Nucleus accumbens (tissue), 56 donors: ENCODE data around the gene FBXL16.

Experiments used
- DNase-seq, 56 donors: peaks; one replicate each; lab custom pipeline; 2025; lab: John Stamatoyannopoulos, UW

Gene FBXL16

GRCh38 chr16:679814-680624 is 25.6 kb downstream of the FBXL16 start, which contains the start of gene STUB1:
Gene STUB1, plus strand, starts transcription at chr16:680410. Its CDS starts 116 bp downstream, at chr16:680526.
- DNase-seq = peak; percentile 50 to 97 (median 90)

- peak in 43 of 56 donors; percentile 32 to 79 (median 64) for DNase-seq
These were observed 26.5 kb downstream of the FBXL16 start for GRCh38 chr16:678858-679813.

GRCh38 chr16:678209-678857 is 27.3 kb downstream of the FBXL16 start:
- no peak for DNase-seq

DNA sequence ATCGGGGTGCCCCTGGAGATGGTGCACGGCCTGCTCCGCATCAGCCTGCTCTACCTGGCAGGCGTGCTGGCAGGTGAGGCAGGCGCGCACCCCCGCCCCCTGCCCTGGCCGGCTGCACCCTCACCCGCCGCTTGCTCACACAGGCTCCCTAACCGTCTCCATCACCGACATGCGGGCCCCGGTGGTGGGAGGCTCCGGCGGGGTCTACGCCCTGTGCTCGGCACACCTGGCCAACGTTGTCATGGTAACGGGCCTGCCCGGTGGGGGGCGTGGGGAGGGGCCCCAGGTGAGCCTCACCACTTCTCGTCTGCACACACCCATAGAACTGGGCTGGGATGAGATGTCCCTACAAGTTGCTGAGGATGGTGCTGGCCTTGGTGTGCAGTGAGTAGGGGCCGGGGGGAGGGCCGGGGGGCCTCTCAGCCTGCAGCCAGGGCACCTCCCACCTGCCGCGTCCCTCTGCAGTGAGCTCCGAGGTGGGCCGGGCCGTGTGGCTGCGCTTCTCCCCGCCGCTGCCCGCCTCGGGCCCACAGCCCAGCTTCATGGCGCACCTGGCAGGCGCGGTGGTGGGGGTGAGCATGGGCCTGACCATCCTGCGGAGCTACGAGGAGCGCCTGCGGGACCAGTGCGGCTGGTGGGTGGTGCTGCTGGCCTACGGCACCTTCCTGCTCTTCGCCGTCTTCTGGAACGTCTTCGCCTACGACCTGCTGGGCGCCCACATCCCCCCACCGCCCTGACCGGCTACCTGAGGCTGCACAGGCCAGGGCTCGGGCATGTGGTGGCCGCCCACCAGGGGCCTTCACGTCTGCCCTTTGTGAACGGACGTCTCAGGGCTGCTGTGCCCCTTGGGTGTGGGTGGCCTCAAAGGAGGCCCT is 28.0 kb downstream of the FBXL16 start:
- no peak for DNase-seq

DNA sequence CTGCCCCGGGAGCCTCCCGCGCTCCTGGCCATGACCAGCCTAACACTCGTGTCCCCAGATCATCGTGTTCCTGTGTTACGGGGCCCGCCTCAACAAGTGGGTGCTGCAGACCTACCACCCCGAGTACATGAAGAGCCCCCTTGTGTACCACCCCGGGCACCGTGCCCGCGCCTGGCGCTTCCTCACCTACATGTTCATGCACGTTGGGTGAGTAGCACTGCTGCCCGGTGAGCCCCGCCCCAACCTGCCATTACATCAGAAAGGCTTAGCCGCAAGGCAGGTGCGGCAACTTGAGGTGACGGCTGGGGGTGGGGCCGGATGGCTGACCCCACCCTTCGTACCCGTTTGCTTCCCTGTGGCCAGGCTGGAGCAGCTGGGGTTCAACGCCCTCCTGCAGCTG is 28.7 kb downstream of the FBXL16 start:
- no peak for DNase-seq

- DNase-seq = no peak
These were observed 29.1 kb downstream of the FBXL16 start for GRCh38 chr16:676565-676902.

DNA sequence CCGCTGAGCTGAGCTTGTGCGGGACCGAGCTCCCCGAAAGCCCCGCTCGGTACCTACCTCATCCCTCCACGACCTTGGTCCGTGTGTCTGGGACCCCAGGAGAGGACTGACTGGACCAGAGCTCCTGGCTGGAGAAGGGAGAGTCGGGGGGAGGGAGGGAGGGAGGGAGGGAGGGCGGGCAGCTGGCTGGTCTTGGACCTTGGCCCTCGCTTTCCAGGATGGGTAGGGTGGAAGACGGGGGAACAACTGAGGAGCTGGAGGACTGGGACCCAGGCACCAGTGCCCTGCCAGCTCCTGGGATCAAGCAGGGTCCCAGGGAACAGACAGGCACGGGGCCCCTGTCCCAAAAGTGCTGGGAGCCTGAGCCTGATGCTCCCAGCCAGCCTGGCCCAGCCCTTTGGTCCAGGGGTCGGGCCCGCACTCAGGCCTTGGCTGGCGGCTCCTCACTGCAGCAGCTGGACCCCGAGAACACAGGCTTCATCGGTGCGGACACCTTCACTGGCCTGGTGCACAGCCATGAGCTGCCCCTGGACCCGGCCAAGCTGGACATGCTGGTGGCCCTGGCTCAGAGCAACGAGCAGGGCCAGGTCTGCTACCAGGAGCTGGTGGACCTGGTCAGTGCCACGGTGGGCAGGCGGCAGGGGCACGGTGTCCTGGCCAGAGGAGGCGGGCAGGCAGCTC is 29.6 kb downstream of the FBXL16 start:
- peak in 3 of 56 donors; percentile 27 to 44 (median 31) for DNase-seq

DNA sequence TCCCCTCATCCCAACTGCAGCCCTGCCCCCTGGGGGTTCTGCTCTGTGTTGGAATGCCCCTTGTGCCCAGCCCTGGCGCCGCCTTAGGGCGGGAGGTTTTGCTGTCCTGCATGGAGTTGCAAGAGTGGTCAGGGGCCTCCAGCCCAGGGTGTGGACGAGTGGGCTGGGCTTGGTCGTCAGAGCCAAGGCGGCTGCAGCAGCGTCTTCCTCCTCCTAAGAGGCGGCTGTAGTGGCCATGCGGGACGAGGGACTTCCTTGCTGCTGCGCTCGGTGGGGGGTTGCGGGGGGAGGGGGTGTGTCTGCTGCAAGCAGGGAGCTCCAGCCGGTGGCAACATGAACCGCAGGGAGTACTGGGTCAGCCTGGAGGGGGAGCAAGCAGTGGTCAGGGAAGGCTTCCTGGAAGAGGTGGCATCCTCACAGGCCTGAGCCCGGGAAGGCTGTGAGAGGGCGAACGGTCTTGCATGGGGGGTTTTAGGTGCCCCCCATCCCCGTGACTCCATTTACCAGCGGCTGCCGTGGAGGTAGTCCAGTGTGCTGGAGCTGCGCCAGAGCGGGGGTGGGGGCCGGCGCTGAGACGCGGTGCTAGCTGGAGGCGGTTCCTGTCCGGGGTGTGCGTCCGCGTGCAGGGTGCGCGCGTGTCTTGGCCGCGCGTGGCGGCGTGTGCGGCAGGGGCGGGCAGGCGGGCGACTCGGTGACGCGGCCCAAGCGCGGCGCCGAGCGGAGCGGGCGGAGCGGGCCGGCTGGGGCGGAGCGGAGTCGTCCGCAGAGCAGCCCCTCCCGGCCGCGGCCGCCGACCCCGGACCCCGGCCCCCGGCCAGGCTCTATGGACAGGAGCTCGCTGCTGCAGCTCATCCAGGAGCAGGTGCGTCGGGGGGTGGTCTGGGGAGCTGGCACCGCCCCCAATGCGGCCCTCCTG is 30.4 kb downstream of the FBXL16 start, which contains the start of gene RHBDL1:
RHBDL1 (plus strand) TSS at position 704 of the 916 bp plus-strand sequence; CDS start at position 824, 120 bp downstream.
- peak in 30 of 56 donors; percentile 7 to 76 (median 32) for DNase-seq

DNA sequence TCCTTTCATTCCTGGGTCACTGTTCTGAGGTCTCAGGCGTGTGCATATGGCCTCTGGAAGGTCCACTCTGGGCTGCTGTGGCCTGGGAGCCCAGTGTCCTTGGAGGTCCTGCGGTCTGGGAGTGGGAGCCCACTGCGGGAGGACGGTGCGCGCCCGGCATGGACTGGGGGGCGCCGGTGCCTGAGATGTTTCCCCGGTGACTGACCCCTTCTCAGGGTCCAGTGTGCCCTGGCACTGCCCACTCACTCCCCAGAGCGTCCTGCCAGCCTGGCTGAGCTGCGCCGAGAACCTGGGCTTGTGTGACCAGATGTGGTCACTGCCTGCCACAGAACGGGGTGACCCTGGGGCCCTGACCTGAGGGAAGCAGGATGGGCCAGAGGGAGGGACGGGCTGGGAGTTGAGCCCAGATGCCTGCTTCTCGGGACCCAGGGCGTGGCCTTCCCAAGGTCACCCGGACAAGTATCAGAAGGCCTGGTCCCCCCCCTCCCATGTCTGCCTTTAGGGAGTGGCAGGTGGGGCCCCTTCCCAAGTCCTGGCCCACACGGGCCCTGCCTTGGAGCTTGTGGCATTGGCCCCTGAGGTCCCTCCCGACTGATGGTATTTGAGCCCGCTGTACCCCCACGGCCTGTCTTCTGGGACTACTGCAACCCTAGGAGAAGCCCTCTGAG is 31.3 kb downstream of the FBXL16 start:
- no peak for DNase-seq

DNA sequence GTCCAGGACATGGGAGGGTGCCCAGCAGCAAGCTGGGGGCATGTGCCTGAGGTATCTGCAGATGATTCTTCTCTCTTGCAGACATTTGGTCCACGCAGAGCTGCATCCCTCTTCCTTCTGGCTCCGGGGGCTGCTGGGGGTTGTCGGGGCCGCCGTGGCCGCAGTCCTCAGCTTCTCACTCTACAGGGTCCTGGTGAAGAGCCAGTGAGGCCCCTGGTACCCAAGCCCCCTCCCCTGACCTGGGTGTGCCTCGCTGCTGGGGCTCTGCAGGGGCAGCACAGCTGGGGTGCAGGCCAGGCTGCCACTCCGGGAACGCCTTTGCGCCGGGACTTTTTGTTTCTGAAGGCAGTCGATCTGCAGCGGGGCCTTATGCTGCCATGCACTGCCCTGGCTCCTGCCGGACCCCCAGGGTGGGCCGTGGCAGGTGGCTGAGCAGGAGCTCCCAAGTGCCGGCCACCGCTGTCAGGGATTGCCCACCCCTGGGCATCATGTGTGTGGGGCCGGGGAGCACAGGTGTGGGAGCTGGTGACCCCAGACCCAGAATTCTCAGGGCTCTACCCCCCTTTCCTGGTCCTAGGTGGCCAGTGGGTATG is 32.1 kb downstream of the FBXL16 start:
- no peak for DNase-seq

GRCh38 chr16:672851-673250 is 32.8 kb downstream of the FBXL16 start:
- no peak for DNase-seq

DNA sequence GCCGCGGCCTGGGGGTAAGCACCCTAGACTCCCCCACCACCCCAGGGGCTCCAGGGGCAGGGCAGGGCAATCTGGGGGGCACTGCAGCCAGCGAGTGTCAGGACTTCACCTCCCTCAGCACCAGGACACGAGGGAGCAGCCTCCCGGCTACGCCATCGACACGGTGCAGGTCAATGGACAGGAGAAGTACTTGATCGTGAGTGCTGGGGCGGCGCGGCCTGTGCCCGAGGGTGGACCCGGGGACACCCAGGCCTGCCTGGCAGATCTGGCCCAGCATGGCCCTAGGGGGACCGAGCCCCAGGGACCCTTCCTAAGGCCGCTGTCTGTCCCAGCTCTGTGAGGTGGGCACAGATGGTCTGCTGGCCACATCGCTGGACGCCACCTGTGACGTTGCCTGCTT is 33.2 kb downstream of the FBXL16 start:
- DNase-seq = no peak

GRCh38 chr16:671353-672131 is 34.1 kb downstream of the FBXL16 start:
- no peak for DNase-seq

DNA sequence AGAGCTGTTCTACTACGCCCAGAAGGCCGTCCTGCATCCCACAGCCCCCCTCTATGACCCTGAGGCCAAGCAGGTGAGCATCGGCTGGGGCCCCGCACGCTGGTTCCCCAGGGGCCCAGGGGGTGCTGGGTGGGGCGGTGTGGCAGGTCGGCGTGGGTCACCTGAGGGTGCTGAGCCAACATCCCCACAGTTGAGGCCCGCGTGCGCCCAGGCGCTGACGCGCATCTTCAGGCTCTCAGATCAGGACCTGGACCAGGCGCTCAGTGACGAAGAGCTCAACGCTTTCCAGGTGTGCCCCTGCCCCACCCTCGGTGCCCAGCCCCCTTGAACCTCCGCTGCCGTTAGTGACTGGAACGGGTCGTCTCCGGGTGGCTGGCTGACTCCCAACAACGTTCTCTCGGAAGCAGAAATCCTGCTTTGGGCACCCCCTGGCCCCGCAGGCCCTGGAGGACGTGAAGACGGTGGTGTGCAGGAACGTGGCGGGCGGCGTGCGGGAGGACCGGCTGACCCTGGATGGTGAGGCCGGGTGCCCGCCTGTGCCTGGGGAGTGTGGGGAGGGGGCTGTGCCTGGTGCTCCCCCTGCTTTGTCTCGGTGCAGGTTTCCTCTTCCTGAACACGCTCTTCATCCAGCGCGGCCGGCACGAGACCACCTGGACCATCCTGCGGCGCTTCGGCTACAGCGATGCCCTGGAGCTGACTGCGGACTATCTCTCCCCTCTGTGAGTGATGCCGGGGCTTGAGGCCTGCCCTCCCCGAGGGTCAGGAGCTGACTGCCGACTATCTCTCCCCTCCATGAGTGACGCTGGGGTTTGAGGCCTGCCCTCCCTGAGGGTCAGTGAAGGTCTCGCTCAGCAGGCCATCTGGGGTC is 34.9 kb downstream of the FBXL16 start:
- no peak for DNase-seq

GRCh38 chr16:669666-670065 is 35.9 kb downstream of the FBXL16 start:
- DNase-seq = no peak
